H54 (cell line): ENCODE results near the gene EEFSEC.
"Not testable (repeated sequence)": the region's sequence is repeated elsewhere in the genome, so short reads cannot be mapped to it uniquely, and the experiment has no call there.

ENCODE experiments used
- DNase-seq: peaks from one replicate; pipeline ENCODE4 v3.0.0; 2011; ENCODE audit warnings: low spot score, mixed read lengths; ENCODE audit not compliant: insufficient read length
- FAIRE-seq: peaks from 3 replicates; lab custom pipeline; 2011; peaks lifted over from hg19 to GRCh38; lab: Jason Lieb, UNC
- POLR2A ChIP-seq: IDR thresholded peaks from 2 replicates; pipeline ENCODE4 v1.6.1; 2011; ENCODE audit warnings: low read depth, mild to moderate bottlenecking, low read length

Gene EEFSEC

DNA sequence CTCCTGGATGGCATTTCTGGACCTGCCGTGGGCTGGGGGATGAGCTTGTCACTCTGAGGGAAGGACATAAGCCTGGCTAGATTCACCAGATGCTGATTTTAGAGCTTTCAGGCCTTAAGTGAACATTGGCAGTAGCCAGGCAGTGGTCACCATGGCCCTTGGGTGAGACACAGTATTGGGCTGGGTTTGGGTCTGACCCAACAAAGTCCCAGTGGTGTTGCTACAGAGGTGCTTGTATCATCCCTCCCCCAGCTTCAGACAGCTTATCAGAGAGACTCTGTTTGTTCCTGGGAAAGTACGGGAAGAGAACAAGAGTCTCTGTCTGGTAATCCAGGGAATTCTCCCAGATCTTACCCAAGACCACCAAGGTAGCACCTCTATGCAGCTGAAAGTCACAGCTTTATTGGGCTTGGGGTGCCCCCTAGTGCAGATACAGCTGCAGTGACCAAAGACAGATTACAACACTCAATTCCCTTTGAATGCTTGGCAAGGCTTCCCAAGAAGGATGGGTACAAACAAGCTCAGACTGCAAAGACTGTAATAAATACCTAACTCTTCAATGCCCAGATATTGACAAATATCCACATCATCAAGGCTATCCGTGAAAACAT, 19.9 kb upstream of the EEFSEC start:
- FAIRE-seq (peak; percentile 93), DNase-seq (no peak)
- no peak for TF ChIP-seq POLR2A

DNA sequence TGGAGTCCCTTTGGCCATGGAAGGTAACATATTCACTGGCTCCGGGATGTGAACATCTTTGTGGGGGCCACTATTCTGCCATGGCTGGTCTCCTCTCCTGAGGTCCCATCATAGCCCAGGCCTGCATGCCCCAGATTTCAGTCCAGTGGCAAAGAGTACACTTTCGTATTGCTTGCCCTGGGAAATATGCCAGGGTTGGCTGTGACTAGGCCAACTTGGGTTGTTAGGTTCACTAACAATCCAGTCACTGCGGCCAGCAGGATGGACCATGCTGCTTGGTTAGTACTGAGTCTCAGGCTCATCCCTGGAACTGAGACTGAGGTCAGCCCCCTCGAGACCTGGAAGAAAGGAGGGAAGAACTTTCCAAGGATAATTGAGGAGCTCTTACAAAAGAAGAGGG, 9.8 kb upstream of the EEFSEC start:
- no peak for TF ChIP-seq POLR2A
- FAIRE-seq (no peak), DNase-seq (no peak)

DNA sequence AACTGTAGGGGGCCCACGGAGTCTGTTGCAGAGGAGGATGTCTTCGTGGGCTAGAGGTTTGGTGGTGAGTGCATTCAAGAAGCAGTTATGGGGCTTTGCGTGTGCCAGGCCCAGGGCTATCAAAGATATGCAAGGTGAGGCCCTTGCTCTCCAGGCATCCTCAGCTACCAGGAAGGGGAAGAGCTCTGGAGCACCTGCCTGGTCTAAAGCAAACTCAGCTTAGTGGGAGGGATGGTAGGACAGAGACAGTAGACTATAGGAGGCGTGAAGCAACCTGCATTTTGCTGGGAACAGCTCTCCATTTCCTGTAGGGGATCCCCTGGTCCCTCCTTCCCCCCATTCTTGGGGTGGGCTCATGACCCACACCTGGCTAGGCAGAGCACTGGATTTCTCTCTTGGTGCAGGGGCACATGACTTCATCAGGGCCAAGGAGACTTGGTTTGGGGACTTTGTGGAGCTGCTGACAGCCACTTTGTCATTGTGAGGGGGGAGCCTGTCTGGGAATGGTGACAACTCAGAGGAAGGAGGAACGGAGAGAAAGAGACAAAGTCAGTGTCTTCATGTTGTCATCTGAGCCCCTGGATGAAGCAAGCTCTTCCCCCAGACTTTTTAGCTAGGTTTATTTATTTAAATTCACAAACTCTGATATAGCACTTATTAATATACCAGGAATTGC, 8.6 kb upstream of the EEFSEC start:
- no peak for TF ChIP-seq POLR2A
- no peak for DNase-seq
- no peak for FAIRE-seq

DNA sequence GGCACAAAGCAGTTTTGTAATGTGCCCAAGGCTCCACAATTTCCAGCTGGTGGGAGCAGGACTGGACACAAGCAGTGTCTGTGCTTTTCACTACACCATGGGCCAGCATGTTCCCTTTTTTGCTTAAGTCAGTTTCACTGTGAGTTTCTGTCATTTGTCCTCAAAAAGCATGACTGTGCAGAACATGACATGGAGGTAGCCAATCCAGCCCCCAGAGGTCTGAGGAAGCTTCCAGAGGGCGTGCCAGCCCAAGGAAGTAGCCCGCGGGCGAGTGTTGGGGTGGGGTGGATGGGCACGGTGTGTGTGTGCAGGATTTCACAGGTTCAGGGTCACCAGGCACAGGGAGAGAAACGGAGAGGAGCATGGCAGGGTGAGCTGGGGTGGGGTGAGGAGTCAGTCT, 8.0 kb upstream of the EEFSEC start:
- no peak for FAIRE-seq
- DNase-seq: no peak
- TF ChIP-seq POLR2A: no peak

- FAIRE-seq: no peak
- no peak for TF ChIP-seq POLR2A
- no peak for DNase-seq
These were observed 7.1 kb upstream of the EEFSEC start for GRCh38 chr3:128146201-128146600.

GRCh38 chr3:128149650-128150049, 3.6 kb upstream of the EEFSEC start:
- no peak for DNase-seq
- TF ChIP-seq POLR2A: no peak

DNA sequence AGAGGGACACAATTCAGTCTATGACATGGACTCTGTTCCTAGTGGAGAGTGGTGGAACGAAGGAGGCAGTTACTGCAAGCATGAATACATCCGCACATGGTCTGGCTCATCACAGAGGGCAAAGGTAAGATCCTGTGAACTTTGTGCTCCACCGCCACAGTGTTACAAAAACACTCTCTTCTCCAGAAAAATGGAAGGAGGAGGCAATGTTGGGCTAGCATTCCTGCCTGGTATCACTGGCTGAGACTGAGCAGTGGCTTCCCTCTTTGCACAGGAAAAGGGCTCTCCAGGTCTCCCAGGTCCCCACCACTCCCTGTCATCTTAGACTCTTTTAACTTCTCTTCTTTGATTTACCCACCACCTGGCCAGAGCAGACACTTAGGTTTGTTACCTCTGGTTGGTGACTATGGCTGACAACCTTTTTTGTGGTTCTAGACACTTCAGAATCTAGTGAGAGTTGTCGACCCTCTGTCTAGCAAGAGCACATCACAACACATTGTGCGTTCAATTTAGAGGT, 1.5 kb upstream of the EEFSEC start:
- no peak for DNase-seq
- no peak for FAIRE-seq
- no peak for TF ChIP-seq POLR2A

More at GRCh38 chr3:128149650-128150049, 3.6 kb upstream of the EEFSEC start:
- FAIRE-seq: no peak

- DNase-seq (no peak), FAIRE-seq (no peak)
- TF ChIP-seq POLR2A: no peak
These were observed 694 bp upstream of the EEFSEC start for GRCh38 chr3:128152419-128153155.

DNA sequence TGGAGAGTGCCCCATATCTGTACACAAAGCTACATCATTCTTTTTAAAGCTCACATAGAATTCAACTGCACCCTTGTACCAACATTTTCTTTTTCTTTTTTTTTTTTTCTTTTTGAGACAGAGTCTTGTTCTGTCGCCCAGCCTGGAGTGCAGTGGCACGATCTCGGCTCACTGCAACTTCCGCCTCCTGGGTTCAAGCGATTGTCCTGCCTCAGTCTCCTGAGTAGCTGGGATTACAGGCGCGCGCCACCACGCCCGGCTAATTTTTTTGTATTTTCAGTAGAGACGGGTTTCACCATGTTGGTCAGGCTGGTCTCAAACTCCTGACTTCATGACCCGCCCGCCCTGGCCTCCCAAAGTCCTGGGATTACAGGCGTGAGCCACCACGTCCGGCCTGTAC, 1.1 kb downstream of the EEFSEC start:
- FAIRE-seq, DNase-seq: not testable (repeated sequence)

DNA sequence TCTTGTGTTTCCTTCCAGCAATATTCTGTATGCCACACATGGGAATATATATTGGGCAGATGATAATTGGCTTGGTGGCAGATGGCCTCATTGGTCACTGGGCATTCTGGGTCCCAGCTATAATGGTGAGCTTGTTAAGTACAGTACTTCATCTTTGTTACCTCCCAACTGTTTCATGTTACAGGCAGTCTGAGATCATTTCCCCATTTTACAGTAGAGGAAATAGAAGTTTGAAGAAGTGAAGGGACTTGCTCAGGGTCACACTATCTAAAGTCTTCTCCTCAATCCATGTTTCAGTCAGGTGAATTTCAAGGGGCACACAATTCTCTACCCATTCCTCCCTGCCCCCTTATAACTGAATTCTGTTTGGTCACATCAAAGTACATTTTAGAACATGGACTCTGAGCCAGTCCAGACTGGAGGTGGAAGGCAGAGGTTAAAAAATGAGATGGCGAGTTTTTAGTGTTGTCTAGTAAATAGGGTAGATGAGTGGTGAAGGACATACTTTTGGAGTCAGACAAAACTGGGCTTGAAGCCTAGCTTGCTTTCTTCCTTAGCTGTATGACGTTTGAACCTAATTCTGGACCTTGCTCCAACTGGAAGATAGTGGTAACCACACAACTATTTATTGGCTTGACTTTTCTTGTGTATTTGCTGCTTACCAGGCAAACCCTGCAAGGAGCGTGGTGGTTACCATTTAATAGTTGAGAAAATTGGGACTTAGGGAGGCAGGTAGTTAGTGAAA, 2.5 kb downstream of the EEFSEC start:
- no peak for DNase-seq
- FAIRE-seq: no peak
- no peak for TF ChIP-seq POLR2A

DNA sequence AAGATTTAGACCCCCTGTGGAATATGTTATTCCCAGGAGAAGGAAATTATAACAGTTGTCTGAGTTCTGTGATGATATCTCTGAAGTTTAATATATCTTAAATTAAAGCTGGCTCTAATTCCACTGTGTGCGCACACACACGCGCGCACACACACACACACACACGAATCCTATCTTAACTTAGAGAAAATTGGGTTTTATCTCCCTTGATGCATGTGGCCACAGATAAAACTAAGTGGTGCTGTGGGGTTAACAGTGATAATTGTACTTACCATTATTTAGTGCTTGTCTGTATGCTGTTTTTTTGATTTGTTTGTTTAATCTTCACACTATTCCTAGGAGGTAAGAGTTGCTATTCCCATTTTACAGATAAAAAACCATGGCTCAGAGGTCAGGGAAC, 7.4 kb downstream of the EEFSEC start:
- no peak for TF ChIP-seq POLR2A
- FAIRE-seq: no peak
- DNase-seq: no peak

DNA sequence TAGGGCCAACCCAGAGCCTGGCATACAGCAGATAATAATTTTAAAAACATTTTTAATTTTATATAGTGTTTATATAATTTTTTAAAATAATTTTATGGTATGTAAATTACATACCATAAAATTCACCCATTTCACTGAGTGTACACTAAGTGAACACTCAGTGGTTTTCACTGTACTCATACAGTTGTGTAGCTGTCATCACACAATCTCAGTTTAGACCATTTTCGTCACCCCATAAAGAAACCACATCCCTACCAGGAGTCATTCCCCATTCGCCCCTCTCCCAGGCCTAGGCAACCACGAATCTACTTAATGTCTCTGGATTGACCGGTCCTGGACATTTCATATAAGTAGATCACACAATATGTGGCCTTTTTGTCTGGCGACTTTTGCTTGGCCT, 10.2 kb downstream of the EEFSEC start:
- no peak for FAIRE-seq
- no peak for TF ChIP-seq POLR2A

GRCh38 chr3:128166971-128167453, 13.7 kb downstream of the EEFSEC start:
- no peak for FAIRE-seq
- TF ChIP-seq POLR2A: no peak
- DNase-seq: no peak

More for the DNA sequence above, 10.2 kb downstream of the EEFSEC start:
- DNase-seq: no peak

DNA sequence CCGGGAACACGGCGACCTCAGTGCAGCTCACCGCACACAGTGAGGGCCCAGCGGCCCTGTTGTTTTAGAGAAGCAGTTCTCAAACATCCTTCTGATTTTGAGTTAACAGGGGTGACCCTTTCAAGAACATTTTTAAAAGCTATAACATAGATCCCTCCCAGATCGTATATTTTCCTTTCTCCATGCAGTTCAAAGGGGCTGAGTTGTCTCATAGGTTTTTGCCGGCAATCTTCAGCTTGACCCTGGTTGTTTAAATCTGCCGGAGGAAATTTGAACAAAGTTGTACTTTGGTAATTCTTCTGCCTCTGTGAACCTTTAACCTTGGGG, 14.3 kb downstream of the EEFSEC start:
- DNase-seq: no peak
- no peak for FAIRE-seq
- TF ChIP-seq POLR2A: no peak
